Body of pancreas (tissue), 4 donors: ENCODE measurements around the gene ZNF157. TPM values are rescaled to one million over a fixed set of nuclear protein-coding genes. Genes with fewer than 3 reads are reported as not detected.

ENCODE experiments used
- ATAC-seq: fragments of 150-250 bp; one replicate; pipeline ENCODE4 v1.9.1; 2016
- DNase-seq, 4 donors: peaks; one replicate each; pipeline ENCODE4 v3.0.0-alpha.2; 2019
- H3K27ac ChIP-seq, 4 donors: fragments of 200-600 bp; sonication (generic); 1 replicate in 3 of 4; 2 replicates in 1 of 4; pipeline versions ENCODE4 v1.5.1 to v1.6.1; 2016 to 2019; ENCODE audit warnings: mild to moderate bottlenecking in 1 of 4, mixed read lengths in 1 of 4, moderate library complexity in 1 of 4
- H3K27me3 ChIP-seq, 2 donors: fragments of 200-600 bp; sonication (generic); one replicate each; pipeline ENCODE4 v1.6.0; 2016; ENCODE audit warnings: mild to moderate bottlenecking in 1 of 2
- H3K36me3 ChIP-seq, 2 donors: fragments of 200-600 bp; sonication (generic); replicated peaks in 1 of 2; 2 replicates each; pipeline ENCODE4 v1.5.1; 2016; ENCODE audit warnings: low read depth in 2 of 2; ENCODE audit not compliant: insufficient read depth in 1 of 2
- H3K4me1 ChIP-seq: fragments of 200-600 bp; sonication (generic); one replicate; pipeline ENCODE4 v1.6.0; 2016
- H3K4me3 ChIP-seq, 2 donors: fragments of 200-600 bp; sonication (generic); 1 replicate in 1 of 2; 2 replicates in 1 of 2; pipeline ENCODE4 v1.5.1; 2016 to 2019
- H3K9me3 ChIP-seq, 3 donors: fragments of 200-600 bp; sonication (generic); 1 replicate in 2 of 3; 2 replicates in 1 of 3; pipeline ENCODE4 v1.5.1; 2016
- CTCF ChIP-seq, 7 experiments: fragments of 450-650 bp in 4 of 7; fragments of 200-600 bp in 3 of 7; sonication (generic) in 3 of 7; IDR thresholded peaks; one replicate each; pipeline ENCODE4 v1.5.1; 2016 to 2019; ENCODE audit warnings: antibody characterized with exemption in 7 of 7
- POLR2A ChIP-seq, 3 donors: fragments of 450-650 bp; IDR thresholded peaks; one replicate each; pipeline ENCODE4 v1.6.1; 2016; ENCODE audit warnings: antibody characterized with exemption in 3 of 3, mild to moderate bottlenecking in 2 of 3
- WGBS, 2 donors: methylation state at CpG; one replicate each; pipeline ENCODE4 v1.1.5; 2017; 5-methylcytosine and 5-hydroxymethylcytosine counted together
- intact Hi-C: fragments of 100-400 bp; cut with DNase I; formaldehyde crosslinking; loops from one replicate; pipeline ENCODE4 v1.15.1; 2023
- small RNA-seq: library from RNA; depleted of rRNA; stranded (forward); fragments of <200 nt; gene quantifications from one replicate; pipeline ENCODE3, GENCODE V24; 2016
- total RNA-seq, 2 donors: library from RNA; depleted of rRNA; stranded (reverse); fragments of >200 nt; gene quantifications; one replicate each; pipeline ENCODE4 v1.1.0, GENCODE V29; 2016

Gene ZNF157
- total RNA-seq, 2 donors from 2014 or later: 0.26 TPM; not detected in 1

DNA sequence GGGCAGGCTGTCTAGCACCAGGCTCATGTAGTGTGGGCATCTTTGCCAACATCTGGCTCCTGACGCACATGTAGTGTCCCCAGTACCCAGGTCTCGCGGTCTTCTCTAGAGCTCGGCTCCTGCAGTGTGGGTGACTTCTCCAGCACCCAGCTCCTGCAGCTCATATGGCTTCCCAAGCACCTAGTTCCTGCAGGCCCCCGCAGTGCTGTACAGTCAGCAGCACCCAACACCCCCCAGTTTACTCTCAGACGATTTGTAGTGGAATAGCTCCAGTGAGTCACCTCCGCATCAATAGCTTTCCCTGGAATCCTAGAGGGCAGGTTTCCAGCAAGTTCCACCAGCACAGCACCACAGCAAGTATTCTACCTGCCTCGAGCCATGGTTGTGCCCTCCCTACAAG lies 81.7 kb downstream of the ZNF157 start:
- no peak for DNase-seq
- 84 to 100% methylated on average over 1 to 5 of the region's 8 CpGs for WGBS, 2 donors
- Histone ChIP-seq H3K27ac (no peak overlapping the region), H3K4me3 (no peak overlapping the region), H3K36me3 (no peaks in the 10 kb centered on the region), H3K27me3 (no peaks in the 10 kb centered on the region), H3K4me1 (no peaks in the 10 kb centered on the region), H3K9me3 (no peaks in the 10 kb centered on the region)
- intact Hi-C loops: no loop called here
- no peak for ATAC-seq
- TF ChIP-seq POLR2A (IDR thresholded peaks at IDR 0.05): no peak
- no peak for TF ChIP-seq CTCF (IDR thresholded peaks at IDR 0.05)

DNA sequence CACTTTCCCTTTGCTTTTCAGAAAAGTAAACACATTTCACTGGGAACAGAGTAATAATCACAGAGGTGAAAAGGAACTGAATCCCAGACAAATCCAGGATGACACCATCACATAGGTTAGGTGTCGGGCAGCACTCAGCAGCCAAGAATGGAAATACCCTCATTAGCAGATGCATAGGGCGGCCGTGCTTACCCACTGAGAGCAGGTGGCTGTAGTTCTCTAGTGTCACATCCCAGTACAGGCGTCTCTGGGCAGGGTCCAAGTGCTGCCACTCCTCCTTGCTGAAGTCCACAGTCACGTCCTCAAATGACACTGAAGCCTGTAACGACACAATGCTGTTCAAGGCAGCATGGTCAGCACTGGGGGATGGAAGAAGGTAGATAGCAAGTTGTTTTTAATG lies 85.7 kb downstream of the ZNF157 start:
- H3K27ac ChIP-seq: no peak overlapping the region
- no peaks in the 10 kb centered on the region for H3K4me1 ChIP-seq
- 93% methylated on average over 5 of the region's 6 CpGs; no CpG with 5 or more reads in 1 of the 2 donors for WGBS, 2 donors
- DNase-seq (no peak), ATAC-seq (no peak)
- no peaks in the 10 kb centered on the region for H3K27me3 ChIP-seq
- H3K36me3 ChIP-seq: no peaks in the 10 kb centered on the region
- H3K9me3 ChIP-seq: no peaks in the 10 kb centered on the region
- H3K4me3 ChIP-seq: no peak overlapping the region
- intact Hi-C loops: no loop called here
- TF ChIP-seq POLR2A (IDR thresholded peaks at IDR 0.05) (no peak), CTCF (IDR thresholded peaks at IDR 0.05) (no peak)

GRCh38 chrX:47458528-47458927 lies 88.2 kb downstream of the ZNF157 start:
- H3K27ac ChIP-seq: no peak overlapping the region
- TF ChIP-seq POLR2A (IDR thresholded peaks at IDR 0.05) (no peak), CTCF (IDR thresholded peaks at IDR 0.05) (no peak)
- 86 to 89% methylated on average over 6 of the region's 6 CpGs for WGBS, 2 donors
- no peak for ATAC-seq
- H3K36me3 ChIP-seq: no peaks in the 10 kb centered on the region
- no peaks in the 10 kb centered on the region for H3K4me1 ChIP-seq
- no peak overlapping the region for H3K4me3 ChIP-seq
- intact Hi-C loops: no loop called here
- H3K9me3 ChIP-seq: no peaks in the 10 kb centered on the region
- no peaks in the 10 kb centered on the region for H3K27me3 ChIP-seq
- no peak for DNase-seq

- Histone ChIP-seq H3K27me3 (no peaks in the 10 kb centered on the region), H3K36me3 (no peaks in the 10 kb centered on the region), H3K4me3 (no peak overlapping the region), H3K9me3 (no peaks in the 10 kb centered on the region), H3K4me1 (no peaks in the 10 kb centered on the region), H3K27ac (no peak overlapping the region)
- no peak for ATAC-seq
- TF ChIP-seq POLR2A (IDR thresholded peaks at IDR 0.05) (no peak), CTCF (IDR thresholded peaks at IDR 0.05) (no peak)
- intact Hi-C loops: no loop called here
- DNase-seq: no peak
- 89 to 94% methylated on average over 1 of the region's 1 CpG for WGBS, 2 donors
Measured at GRCh38 chrX:47460561-47460960, 90.2 kb downstream of the ZNF157 start.

Small RNA genes within 50 kb of the gene (small RNA-seq; reads per million reads assigned to genes)
- gene SNORA11C: not detected

Other genes with a start within 250 kb of the ZNF157 start
- gene NDUFB11, start 225.9 kb upstream of the ZNF157 start, total RNA-seq: 10 to 100 TPM; 66.7 to 80.1 TPM
- gene RBM10, start 225.4 kb upstream of the ZNF157 start, total RNA-seq: 10 to 100 TPM; 16.1 to 29.0 TPM
- 10 to 100 TPM; 70.8 to 82.4 TPM for gene UBA1, start 176.7 kb upstream of the ZNF157 start, total RNA-seq
- 10 to 100 TPM; 53.2 to 83.4 TPM for gene CDK16, start 151.9 kb upstream of the ZNF157 start, total RNA-seq
- 10 to 100 TPM; 23.1 to 33.3 TPM for gene USP11, start 137.6 kb upstream of the ZNF157 start, total RNA-seq
- 1 to 10 TPM; 1.6 to 4.9 TPM for gene ZNF41, start 112.6 kb downstream of the ZNF157 start, total RNA-seq
- 10 to 100 TPM; 43.3 to 48.5 TPM for gene ARAF, start 190.6 kb downstream of the ZNF157 start, total RNA-seq
- gene TIMP1, start 211.9 kb downstream of the ZNF157 start, total RNA-seq: 10 to 100 TPM; 28.0 to 62.8 TPM
- 1 to 10 TPM in 1 of 2 donors, under 1 TPM in 1; 0.26 to 4.0 TPM for gene SYN1, start 249.3 kb downstream of the ZNF157 start, total RNA-seq